Smooth muscle cell (in vitro differentiated cells): ENCODE measurements around the gene EXOSC5. TPM values are rescaled to one million over a fixed set of nuclear protein-coding genes. Genes with fewer than 3 reads are reported as not detected.

Source experiments
- DNase-seq: peaks from one replicate; lab custom pipeline; 2025; ENCODE audit not compliant: unreplicated experiment; lab: John Stamatoyannopoulos, UW
- H2AFZ ChIP-seq: fragments of 200-600 bp; sonication (generic); 2 replicates; pipeline ENCODE4 v1.6.0; 2016; ENCODE audit warnings: antibody characterized with exemption, low read depth, mild to moderate bottlenecking
- H3F3A ChIP-seq: fragments of 200-600 bp; sonication (generic); 2 replicates; pipeline ENCODE4 v1.6.0; 2017; ENCODE audit warnings: antibody characterized with exemption, low read depth
- H3K27ac ChIP-seq: fragments of 200-600 bp; sonication (generic); 2 replicates; pipeline ENCODE4 v1.5.1; 2016; ENCODE audit warnings: low read depth, mild to moderate bottlenecking
- H3K27me3 ChIP-seq: fragments of 200-600 bp; sonication (generic); 2 replicates; pipeline ENCODE4 v1.6.1; 2016; ENCODE audit warnings: low read depth, mild to moderate bottlenecking
- H3K36me3 ChIP-seq: fragments of 200-600 bp; sonication (generic); 2 replicates; pipeline ENCODE4 v1.5.1; 2016; ENCODE audit warnings: low read depth
- H3K4me1 ChIP-seq: fragments of 200-600 bp; sonication (generic); 2 replicates; pipeline ENCODE4 v1.5.1; 2016; ENCODE audit warnings: low read depth
- H3K4me2 ChIP-seq: fragments of 200-600 bp; sonication (generic); 2 replicates; pipeline ENCODE4 v1.6.0; 2016; ENCODE audit warnings: mild to moderate bottlenecking
- H3K4me3 ChIP-seq: fragments of 200-600 bp; sonication (generic); 2 replicates; pipeline ENCODE4 v1.5.1; 2016; ENCODE audit warnings: mild to moderate bottlenecking
- H3K79me2 ChIP-seq: fragments of 200-600 bp; sonication (generic); 2 replicates; pipeline ENCODE4 v1.6.0; 2016; ENCODE audit warnings: low read depth, mild to moderate bottlenecking
- H3K9ac ChIP-seq: fragments of 200-600 bp; sonication (generic); 2 replicates; pipeline ENCODE4 v1.6.0; 2016; ENCODE audit warnings: low read depth
- H3K9me3 ChIP-seq: fragments of 200-600 bp; sonication (generic); replicated peaks from 2 replicates; pipeline ENCODE4 v1.5.1; 2016; ENCODE audit warnings: low read depth
- H4K20me1 ChIP-seq: fragments of 200-600 bp; sonication (generic); 2 replicates; pipeline ENCODE4 v1.6.0; 2016; ENCODE audit warnings: low read depth
- CTCF ChIP-seq: fragments of 200-600 bp; sonication (generic); IDR thresholded peaks from 2 replicates; pipeline ENCODE4 v1.5.1; 2017; ENCODE audit warnings: borderline replicate concordance, mild to moderate bottlenecking, antibody characterized with exemption; ENCODE audit not compliant: insufficient read depth, poor library complexity, severe bottlenecking
- WGBS: methylation state at CpG from one replicate; pipeline ENCODE4 v1.1.7; 2016; ENCODE audit warnings: low lambda C conversion rate; 5-methylcytosine and 5-hydroxymethylcytosine counted together
- polyA plus RNA-seq: library from polyadenylated mRNA; unstranded; fragments of >200 nt; fragmentation: Nextera tagmentation; extraction: Ambion mirVana; gene quantifications from 2 replicates; pipeline ENCODE4 v1.2.1, GENCODE V29; 2016
- total RNA-seq: library from RNA; depleted of rRNA; stranded (reverse); fragments of >200 nt; gene quantifications from 2 replicates; pipeline ENCODE4 v1.2.3, GENCODE V29; 2014

The EXOSC5 gene
- total and polyA plus RNA-seq, 2 experiments from 2014 or later = 5.4 to 19.5 TPM

- 79% methylated on average over 7 of the region's 7 CpGs for WGBS
- no peak within 1 kb of the TSS for H3K4me3 ChIP-seq
Measured at GRCh38 chr19:41442473-41443355, 45.6 kb upstream of the EXOSC5 start, which contains the start of gene ERICH4. TSS of gene ERICH4 (plus strand) at chr19:41443156. CDS start at chr19:41443170, 14 bp downstream.

DNA sequence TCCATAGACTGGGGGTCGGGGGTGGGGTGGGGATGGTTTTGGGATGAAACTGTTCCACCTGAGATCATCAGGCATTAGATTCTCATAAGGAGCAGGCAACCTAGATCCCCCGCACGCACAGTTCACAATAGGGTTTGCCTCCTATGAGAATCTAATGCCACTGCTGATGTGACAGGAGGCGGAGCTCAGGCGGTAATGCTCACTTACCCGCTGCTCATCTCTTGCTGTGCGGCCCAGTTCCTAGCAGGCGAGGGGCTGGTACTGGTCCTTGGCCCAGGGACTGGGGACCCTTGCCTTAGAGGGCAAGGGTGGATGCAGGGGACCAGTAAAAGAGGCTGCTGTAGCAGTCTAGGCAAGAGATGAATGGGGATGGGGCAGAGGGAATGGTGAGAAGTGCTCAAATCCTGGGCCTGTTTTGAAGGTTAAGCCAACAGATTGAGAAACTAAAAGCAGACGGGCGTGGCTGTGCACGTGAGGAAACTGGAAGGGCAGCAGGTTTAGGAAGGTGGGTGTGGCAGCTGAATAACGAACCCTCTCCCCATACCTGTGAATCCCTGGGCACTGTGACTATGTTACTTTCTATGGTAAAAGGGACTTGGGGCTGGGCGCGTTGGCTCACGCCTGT lies 44.3 kb upstream of the EXOSC5 start:
- WGBS = 85% methylated on average over 15 of the region's 15 CpGs
- TF ChIP-seq CTCF = no peak

More at GRCh38 chr19:41442473-41443355, 45.6 kb upstream of the EXOSC5 start, which contains the start of gene ERICH4:
- H3K27ac ChIP-seq = no peak within 1 kb of the TSS
- DNase-seq = no peak
- TF ChIP-seq CTCF = no peak
- H3K9me3 ChIP-seq = no peaks in the 10 kb centered on the region
- H2AFZ ChIP-seq = no peak within 1 kb of the TSS
- H3K79me2 ChIP-seq = peaks cover 7% of the 10 kb centered on the region
- H4K20me1 ChIP-seq = no peaks in the 10 kb centered on the region
- peaks cover 4% of the 10 kb centered on the region for H3K27me3 ChIP-seq
- no peak within 1 kb of the TSS for H3K4me2 ChIP-seq
- no peak within 1 kb of the TSS for H3K9ac ChIP-seq
- no peaks in the 10 kb centered on the region for H3K4me1 ChIP-seq
- H3K36me3 ChIP-seq = no peaks in the 10 kb centered on the region
- no peaks in the 10 kb centered on the region for H3F3A ChIP-seq

DNA sequence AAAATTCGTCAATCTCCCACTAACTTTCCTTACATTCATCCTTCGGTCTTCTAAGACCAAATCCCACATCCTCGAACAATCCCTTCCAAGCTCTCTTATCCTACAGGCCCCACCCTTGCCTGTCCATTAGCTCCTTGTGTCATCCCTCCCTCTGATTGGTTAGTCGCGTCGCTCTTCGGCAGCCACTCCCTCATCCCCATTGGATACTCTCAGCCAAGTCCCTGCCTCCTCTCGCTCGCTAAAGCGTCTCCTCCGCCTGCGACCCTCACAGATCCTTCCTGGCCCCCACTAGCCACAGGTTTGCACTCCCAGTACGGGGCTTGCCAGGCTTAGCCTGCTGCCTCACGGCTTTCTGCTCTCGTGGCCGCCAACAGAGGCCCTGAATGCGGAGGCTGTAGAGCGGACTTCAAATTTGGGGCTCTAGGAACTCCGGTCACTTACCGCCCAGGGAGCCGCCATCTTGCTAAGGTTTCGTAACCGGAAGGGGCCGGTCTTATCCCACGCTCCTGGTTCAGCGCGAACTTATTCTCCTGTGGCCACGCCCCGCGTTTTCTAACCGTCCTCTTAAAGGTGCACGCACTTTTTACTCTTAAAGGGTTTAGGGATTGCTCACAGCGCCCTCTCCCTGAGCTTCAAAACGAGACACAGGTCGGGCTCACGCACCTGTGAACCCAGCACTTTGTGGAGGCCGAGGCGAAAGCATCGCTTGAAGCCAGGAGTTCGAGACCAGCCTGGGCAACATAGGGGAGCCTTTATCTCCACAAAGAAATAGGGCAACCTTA lies 42.5 kb upstream of the EXOSC5 start, which contains the start of gene DMAC2:
Gene DMAC2, minus strand, starts transcription at position 472 of the 782 bp plus-strand sequence. Its CDS starts 13 bp downstream, at position 459.
- Histone ChIP-seq H2AFZ (peak within 1 kb of the TSS; percentile 85), H3K4me2 (peak within 1 kb of the TSS; percentile 84), H4K20me1 (no peaks in the 10 kb centered on the region), H3K4me3 (peak within 1 kb of the TSS; percentile 94), H3K36me3 (no peaks in the 10 kb centered on the region), H3K79me2 (peaks cover 7% of the 10 kb centered on the region), H3K9me3 (no peaks in the 10 kb centered on the region), H3K27me3 (no peaks in the 10 kb centered on the region), H3K4me1 (no peaks in the 10 kb centered on the region), H3F3A (no peaks in the 10 kb centered on the region), H3K27ac (peak within 1 kb of the TSS; percentile 97), H3K9ac (peak within 1 kb of the TSS; percentile 94)
- 4% methylated on average over 40 of the region's 40 CpGs for WGBS
- peak; percentile 95 for DNase-seq
- peak; percentile 12 for TF ChIP-seq CTCF

More for the DNA sequence above, 44.3 kb upstream of the EXOSC5 start:
- Histone ChIP-seq H3K36me3 (no peaks in the 10 kb centered on the region), H3K79me2 (peaks cover 7% of the 10 kb centered on the region), H3K4me2 (no peak overlapping the region), H3K27ac (no peak overlapping the region), H3K27me3 (no peaks in the 10 kb centered on the region), H3K4me1 (no peaks in the 10 kb centered on the region), H3K9me3 (no peaks in the 10 kb centered on the region), H3F3A (no peaks in the 10 kb centered on the region), H3K4me3 (no peak overlapping the region), H3K9ac (no peak overlapping the region), H4K20me1 (no peaks in the 10 kb centered on the region), H2AFZ (no peak overlapping the region)
- no peak for DNase-seq
